Brain pericyte (primary cell): Measurements from ENCODE around the gene RAX2.
"Not testable (repeated sequence)": the region's sequence is repeated elsewhere in the genome, so short reads cannot be mapped to it uniquely, and the experiment has no call there.

Source experiments
- DNase-seq: peaks from one replicate; pipeline ENCODE4 v3.0.0-alpha.2; 2012; ENCODE audit warnings: low read depth, low spot score

RAX2 gene

DNA sequence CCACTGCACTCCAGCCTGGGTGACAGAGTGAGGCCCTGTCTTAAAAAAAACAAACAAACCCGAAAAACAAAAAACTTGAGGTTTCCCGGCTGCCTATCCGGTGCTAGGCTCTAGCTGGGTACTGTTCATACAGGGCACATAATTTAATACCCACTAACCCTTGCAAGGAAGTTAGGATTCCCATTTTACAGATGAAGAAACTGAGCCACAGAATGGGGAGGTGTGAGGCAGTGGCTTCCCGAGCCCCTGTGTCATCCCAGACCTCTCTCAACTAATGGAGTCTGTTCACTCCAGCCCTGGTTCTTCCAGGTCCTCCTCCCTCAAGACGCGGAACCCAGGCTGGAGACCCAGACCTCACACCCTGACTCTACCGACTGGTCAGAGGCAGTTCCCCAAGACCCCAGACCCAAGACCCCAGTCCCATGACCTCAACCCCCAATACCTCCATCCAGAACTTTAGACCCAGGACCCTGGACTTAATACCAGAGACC is 11.1 kb downstream of the RAX2 start:
- no peak for DNase-seq

GRCh38 chr19:3759482-3760254 is 12.4 kb downstream of the RAX2 start:
- no peak for DNase-seq

DNA sequence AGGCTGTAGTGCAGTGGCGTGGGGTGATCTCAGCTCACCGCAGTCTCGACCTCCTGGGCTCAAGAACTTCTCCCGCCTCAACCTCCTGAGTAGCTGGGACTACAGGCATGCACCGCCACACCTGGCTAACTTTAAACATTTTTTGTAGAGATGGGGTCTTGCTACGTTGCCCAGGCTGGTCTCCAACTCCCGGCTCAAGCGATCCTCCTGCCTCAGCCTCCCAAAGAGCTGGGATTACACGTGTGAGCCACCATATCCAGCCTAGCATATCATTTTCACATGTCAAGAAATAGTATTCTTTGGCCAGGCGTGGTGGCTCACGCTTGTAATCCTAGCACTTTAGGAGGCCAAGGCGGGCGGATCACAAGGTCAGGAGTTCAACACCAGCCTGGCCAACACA is 13.7 kb downstream of the RAX2 start:
- not testable (repeated sequence) for DNase-seq

DNA sequence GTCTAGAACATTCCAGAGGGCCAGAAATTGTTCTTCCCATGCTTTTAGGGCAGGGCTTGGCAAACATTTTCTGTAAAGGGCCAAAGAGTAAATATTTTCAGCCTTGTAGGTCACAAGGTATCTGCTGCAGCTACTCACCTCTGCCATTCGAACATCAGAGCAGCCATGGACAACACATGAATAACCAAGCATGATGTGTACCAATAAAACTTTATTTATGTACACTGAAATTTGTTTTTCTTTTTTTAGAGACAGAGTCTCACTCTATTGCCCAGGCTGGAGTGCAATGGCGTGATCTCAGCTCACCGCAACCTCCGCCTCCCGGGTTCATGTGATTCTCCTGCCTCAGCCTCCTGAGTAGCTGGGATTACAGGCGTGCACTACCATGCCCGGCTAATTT is 14.3 kb downstream of the RAX2 start:
- not testable (repeated sequence) for DNase-seq

DNA sequence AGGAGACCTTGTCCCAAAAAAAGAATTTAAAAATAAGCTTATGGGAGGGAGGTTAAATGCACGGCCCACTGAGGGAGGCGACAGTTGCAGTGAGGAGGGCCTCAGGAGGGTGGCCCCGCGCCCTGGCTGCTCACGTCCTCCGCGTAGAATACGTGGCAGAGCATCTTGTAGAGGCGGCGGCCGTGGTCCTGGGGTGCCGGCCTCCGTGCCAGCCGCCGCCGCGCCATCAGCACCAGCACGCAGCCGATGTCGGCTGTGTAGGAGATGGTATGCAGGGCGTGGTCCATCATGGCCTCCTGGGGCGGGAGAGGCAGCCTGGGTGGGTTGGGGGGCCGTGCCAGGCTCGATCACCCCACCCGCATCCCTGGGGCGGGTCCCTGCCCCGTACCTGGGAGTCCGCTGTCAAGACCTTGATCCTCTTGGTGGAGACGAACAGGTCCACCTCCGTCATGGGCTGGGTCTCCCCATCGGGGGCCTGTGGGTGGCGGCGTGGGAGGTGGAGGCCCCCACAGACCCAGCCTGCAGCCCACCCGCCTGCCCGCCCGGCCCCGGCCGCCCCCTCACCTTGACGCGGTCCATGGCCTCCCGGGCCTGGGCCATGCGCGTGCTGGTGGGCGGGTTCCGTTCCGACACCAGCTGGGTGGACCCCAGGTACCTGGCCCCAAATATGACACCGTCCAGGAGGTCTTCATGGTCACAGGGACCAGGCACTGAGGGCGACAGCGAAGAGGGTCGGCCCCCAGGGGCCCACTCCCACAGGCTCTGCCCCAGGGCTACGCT is 18.2 kb downstream of the RAX2 start:
- no peak for DNase-seq

GRCh38 chr19:3752492-3752891 is 19.5 kb downstream of the RAX2 start:
- DNase-seq: no peak

DNA sequence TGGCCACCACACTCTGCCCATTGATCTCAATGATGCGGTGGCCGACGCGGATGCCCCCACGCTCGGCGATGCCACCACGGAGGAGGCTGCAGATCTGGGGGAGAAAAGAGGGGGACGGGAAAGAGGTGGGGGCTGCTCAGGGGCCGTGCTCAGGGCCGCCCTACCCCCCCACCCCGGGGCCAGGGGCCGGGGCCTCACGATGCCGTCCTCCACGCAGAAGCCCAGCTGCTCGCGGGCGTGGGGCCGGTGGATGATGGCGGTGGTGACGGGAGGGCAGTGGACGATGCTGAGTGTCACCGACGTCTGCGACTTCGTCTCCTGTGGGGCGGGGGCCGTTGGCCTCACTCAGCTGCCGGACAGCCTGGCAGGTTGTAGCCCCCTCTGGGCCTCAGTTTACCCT is 20.8 kb downstream of the RAX2 start:
- DNase-seq: no peak

GRCh38 chr19:3750211-3750610 is 21.8 kb downstream of the RAX2 start:
- no peak for DNase-seq

GRCh38 chr19:3748965-3749364 is 23.1 kb downstream of the RAX2 start:
- DNase-seq: no peak

- DNase-seq: no peak
Measured at GRCh38 chr19:3746371-3747056, 25.5 kb downstream of the RAX2 start.

DNA sequence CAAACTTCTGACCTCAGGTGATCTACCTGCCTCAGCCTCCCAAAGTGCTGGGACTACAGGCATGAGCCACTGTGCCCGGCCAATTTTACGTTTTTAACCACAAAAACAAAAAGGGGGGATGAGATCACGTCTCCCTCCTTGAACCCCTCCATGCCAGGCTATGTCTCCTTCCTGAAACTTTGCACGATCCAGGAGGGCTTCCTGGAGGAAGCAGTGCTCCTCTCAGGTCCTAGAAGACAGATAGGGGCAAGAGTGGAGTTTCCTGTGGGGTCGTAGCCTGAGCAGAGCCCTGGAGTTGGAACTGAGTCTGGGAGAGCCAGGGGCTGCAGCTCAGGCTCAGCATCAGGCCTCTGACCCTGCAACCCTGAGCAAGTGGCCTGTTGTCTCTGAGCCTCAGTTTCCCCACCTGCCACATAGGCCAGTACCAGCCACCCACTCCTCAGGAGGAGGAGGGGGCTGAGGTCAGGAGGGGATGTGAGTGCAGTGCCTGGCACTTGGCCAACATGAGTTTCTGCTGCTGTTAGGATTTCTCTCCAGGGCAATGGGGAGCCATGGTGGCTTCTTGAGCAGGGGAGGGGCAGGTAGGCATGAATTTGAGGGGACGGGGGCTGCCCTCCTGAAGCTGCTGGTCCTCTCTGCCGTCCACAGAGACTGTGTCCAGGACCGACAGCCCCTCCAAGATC is 26.5 kb downstream of the RAX2 start:
- DNase-seq: no peak

- DNase-seq: no peak
Measured at GRCh38 chr19:3743486-3743885, 28.5 kb downstream of the RAX2 start.

DNA sequence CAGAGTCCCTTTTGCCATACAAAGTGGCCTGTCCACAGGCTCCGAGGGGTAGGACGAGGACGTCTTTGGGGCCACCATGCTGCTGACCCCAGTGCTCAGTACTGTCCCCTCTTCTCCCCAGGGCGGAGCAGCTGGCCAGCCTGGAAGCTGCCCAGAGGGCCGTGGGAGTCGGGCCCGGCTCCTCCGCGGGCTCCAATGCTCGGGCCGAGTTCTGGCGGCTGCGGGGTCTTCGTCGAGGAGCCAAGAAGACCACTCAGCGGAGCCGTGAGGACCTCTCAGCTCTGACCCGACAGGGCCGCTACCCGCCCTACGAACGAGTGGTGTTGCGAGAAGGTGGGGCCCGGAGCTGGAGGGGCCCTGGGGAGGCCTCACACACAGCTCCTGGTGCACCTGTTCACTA is 31.6 kb downstream of the RAX2 start:
- DNase-seq: no peak

GRCh38 chr19:3738477-3739220 is 33.4 kb downstream of the RAX2 start:
- no peak for DNase-seq

DNA sequence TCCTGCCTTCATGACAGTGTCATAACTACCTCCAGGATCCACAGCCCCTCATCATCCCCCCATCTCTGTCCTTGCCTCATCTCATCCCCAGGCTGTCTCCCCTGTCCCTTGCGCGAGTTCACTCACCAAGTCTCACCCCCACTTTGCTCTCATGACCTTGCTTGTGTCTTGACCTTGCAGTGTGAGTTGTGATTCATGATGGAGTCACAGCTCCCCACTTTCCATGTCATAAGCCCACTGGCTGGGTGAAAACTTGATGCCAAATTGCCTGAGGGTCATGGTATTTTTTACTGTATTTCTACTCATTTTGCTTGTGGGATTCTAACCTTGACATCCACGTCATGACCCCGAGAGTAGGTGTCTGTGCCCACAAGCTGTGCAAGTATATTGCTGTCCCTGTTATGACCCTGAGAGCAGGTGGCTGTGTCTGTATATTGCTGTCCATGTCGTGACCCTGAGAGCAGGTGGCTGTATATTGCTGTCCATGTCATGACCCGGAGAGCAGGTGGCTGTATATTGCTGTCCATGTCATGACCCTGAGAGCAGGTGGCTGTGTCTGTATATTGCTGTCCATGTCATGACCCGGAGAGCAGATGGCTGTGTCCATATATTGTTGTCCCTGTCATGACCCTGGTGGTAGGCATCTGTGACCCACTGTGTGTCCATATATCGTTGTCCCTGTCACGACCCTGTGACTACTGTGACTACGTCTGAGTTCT is 34.4 kb downstream of the RAX2 start:
- no peak for DNase-seq

DNA sequence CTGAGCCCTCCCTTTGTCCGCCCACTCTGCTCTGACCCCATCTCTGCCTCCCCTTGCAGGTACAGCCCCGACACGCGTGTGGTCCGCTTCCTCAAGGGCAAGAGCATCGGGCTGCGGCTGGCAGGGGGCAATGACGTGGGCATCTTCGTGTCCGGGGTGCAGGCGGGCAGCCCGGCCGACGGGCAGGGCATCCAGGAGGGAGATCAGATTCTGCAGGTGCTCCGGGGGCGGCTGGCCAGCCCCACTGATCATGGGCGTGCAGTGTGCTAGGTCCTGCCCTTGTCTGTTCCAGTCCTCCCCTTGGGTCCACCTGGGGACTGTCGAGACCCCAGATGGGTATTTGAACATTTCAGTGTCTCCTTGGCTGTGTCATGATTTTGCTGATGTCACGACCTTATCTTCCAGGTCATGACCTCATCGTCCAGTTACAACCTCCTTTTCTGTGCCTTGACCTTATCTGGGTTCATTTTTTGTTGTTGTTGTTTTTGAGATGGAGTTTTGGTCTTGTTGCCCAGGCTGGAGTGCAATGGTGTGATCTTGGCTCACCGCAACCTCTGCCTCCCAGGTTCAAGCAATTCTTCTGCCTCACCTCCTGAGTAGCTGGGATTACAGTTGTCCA is 35.8 kb downstream of the RAX2 start:
- DNase-seq: no peak

DNA sequence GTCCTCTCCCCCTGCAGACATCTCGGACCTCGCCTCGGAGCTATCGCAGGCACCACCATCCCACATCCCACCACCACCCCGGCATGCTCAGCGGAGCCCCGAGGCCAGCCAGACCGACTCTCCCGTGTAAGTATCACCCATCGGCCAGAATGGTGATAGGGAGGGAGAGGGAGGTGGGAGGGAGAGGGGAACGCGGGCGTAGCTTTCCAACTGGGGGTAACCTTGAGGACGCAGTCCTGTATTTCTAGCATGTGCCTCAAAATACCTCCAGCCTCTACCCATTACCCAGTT is 37.8 kb downstream of the RAX2 start:
- no peak for DNase-seq

DNA sequence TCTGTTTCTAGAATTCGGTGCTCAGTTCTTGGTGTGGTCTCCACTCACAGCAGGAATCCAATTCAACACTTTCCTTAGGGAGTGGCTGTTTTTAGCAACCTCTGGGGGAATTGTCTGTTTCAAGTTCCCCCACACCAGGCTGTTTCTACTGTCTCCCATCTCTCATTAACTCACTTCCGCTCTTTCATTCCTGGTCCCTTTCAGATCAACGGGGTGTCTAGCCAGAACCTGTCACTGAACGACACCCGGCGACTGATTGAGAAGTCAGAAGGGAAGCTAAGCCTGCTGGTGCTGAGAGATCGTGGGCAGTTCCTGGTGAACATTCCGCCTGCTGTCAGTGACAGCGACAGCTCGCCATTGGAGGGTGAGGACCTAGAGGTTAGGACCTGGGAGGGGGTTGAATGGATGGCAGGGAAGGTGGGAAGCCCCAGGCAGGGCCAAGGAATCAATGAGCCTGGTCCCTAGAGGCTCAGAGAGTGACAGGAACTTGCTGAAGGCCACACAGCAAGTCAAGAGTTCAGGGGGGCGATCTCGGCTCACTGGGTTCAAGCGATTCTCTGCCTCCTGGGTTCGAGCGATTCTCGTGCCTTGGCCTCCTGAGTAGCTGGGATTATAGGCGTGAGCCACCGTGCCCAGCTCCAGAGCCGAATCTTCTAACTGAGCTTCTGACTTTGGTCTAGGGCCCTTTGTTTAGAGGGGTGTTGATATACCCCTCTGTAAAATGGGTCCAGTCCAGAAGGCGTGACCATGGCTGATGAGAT is 38.3 kb downstream of the RAX2 start:
- no peak for DNase-seq

DNA sequence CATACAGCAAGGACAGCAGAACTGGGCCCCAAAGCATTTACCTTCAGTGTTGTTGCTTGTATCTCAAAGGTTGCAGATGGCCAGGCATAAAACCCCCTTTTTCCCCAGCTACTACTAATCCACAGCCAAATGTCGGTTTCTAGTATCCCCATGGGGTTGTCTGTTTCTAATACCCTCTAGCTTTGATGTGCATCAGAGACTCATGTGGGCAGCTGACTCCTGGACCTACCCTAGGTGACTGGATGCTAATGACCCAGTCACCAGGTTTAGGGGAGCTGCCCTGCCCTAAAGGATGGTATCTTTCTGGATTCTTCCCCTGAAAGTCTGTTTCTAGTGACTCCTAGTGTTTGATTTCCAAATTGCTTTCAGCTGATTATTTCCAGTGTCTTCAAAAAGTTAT is 39.9 kb downstream of the RAX2 start:
- no peak for DNase-seq
